ENCODE measurements around the gene PSMD5. TPM values are rescaled to one million over a fixed set of nuclear protein-coding genes. Genes with fewer than 3 reads are reported as not detected.

PSMD5 gene
- total and polyA plus RNA-seq, 9 of the 15 experiments (the other 6 are each of a cell fraction or from before 2014, with no cell fraction given) = 46.4 to 148 (median 76.3) TPM

DNA sequence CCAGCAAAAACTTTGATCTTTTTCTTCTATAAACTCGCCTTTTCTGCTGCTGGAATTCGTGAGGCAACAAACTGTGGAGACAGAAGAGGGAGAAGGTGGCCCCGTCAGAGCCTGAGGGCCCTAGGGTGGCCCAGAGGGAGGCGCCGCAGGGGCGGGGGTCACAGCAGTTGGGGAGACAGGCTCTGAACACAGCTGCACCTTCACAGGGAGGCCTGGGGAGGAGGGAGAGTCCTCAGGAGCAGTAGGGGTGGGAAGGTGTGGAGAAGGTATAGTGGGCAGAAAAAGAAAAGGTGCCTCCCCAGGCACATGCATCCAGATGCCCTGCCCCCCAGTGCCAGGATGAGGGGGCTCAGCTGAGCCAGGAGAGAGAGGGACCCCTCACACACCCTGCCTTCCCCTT, 19.2 kb upstream of the PSMD5 start (continued):
- no peak for TF ChIP-seq ZNF280B (CRISPR knock-in tag; IDR thresholded peaks at IDR 0.05)
- TF ChIP-seq CTCF (IDR thresholded peaks at IDR 0.05 in 2 of 3, conservative IDR thresholded peaks at IDR 0.05 in 1 of 3; ENCODE audit: insufficient read depth in 2 of 3, low read depth in 1 of 3, low read length in 3 of 3) = peak in 2 of 3 experiments; percentile 12 to 34; a peak in 3 of 6 replicates
- TF ChIP-seq KLF1 (tag; IDR thresholded peaks at IDR 0.05) = no peak
- TF ChIP-seq MTF1 (CRISPR knock-in tag; IDR thresholded peaks at IDR 0.05; ENCODE audit: borderline replicate concordance) = no peak
- no peak for TF ChIP-seq ZC3H8 (IDR thresholded peaks at IDR 0.05)
- TF ChIP-seq ETV6 (IDR thresholded peaks at IDR 0.05; ENCODE audit: borderline replicate concordance in 1 of 2, low read depth in 2 of 2, low read length in 1 of 2) = no peak
- TF ChIP-seq ETV6 (CRISPR knock-in tag; IDR thresholded peaks at IDR 0.05; ENCODE audit: borderline replicate concordance) = no peak
- no peak for TF ChIP-seq SRSF3 (IDR thresholded peaks at IDR 0.05; ENCODE audit: insufficient read depth, low read length)
